ENCODE results near the gene RBM33.

The RBM33 gene

GRCh38 chr7:155665957-155666287 is 21.5 kb downstream of the RBM33 start:
- in situ Hi-C loops (cut with HindIII; ENCODE audit: low sequenced_read_pairs) = no loop called here
- DNase-seq (ENCODE audit: low read depth) = peak; percentile 53
- no peak for TF ChIP-seq CTCF (IDR thresholded peaks at IDR 0.05; ENCODE audit: low read depth, low read length, missing control alignments)
- no peak overlapping the region for H3K4me3 ChIP-seq (ENCODE audit: low read depth, low read length)

GRCh38 chr7:155667241-155667829 is 22.9 kb downstream of the RBM33 start:
- no peak for TF ChIP-seq CTCF (IDR thresholded peaks at IDR 0.05; ENCODE audit: low read depth, low read length, missing control alignments)
- DNase-seq (ENCODE audit: low read depth) = no peak
- no peak overlapping the region for H3K4me3 ChIP-seq (ENCODE audit: low read depth, low read length)
- in situ Hi-C loops (cut with HindIII; ENCODE audit: low sequenced_read_pairs) = no loop called here

DNA sequence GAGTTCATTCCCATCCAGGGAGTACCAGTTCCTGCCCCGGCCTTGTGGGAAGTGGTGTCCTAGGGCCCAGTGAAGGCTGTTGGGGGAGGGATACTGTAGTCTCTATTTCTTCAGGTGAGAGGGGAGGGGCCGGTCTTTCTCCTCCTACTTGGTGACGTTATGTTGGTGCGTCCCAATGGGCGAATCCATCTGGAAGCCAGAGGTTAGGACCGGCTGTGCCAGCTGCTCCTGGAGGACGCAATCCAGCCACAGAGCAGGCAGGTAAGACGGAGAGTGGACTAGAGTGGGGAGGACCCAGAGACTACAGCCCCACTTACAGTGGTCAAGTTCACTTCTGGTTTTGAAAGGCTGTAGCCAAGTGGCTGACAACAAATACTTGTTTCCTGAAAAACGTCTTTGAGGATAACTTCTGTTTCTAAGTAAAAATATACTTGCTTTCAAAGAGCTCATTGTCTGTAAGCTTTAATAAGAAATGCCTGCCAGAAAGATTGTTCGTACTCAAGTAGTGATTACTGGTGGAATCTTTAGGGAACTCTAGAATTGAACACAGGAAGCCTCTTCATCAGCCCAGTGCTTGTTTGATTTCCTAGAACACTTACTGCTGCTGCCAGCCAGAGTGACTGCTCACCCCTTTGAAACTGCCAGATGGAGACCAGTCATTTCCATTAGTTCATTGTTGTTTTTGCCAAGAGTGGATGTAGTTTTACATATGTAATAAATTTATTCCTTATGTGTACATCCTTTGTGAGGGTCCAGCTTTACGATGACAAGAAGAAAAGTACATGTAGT is 25.4 kb downstream of the RBM33 start:
- TF ChIP-seq CTCF (IDR thresholded peaks at IDR 0.05; ENCODE audit: low read depth, low read length, missing control alignments) = no peak
- no peak overlapping the region for H3K4me3 ChIP-seq (ENCODE audit: low read depth, low read length)
- in situ Hi-C loops (cut with HindIII; ENCODE audit: low sequenced_read_pairs) = no loop called here
- no peak for DNase-seq (ENCODE audit: low read depth)

GRCh38 chr7:155670521-155670920 is 26.1 kb downstream of the RBM33 start:
- DNase-seq (ENCODE audit: low read depth) = no peak
- no peak overlapping the region for H3K4me3 ChIP-seq (ENCODE audit: low read depth, low read length)
- in situ Hi-C loops (cut with HindIII; ENCODE audit: low sequenced_read_pairs) = no loop called here
- TF ChIP-seq CTCF (IDR thresholded peaks at IDR 0.05; ENCODE audit: low read depth, low read length, missing control alignments) = no peak

GRCh38 chr7:155674556-155674955 is 30.1 kb downstream of the RBM33 start:
- TF ChIP-seq CTCF (IDR thresholded peaks at IDR 0.05; ENCODE audit: low read depth, low read length, missing control alignments) = no peak
- no peak for DNase-seq (ENCODE audit: low read depth)
- H3K4me3 ChIP-seq (ENCODE audit: low read depth, low read length) = no peak overlapping the region
- in situ Hi-C loops (cut with HindIII; ENCODE audit: low sequenced_read_pairs) = no loop called here

DNA sequence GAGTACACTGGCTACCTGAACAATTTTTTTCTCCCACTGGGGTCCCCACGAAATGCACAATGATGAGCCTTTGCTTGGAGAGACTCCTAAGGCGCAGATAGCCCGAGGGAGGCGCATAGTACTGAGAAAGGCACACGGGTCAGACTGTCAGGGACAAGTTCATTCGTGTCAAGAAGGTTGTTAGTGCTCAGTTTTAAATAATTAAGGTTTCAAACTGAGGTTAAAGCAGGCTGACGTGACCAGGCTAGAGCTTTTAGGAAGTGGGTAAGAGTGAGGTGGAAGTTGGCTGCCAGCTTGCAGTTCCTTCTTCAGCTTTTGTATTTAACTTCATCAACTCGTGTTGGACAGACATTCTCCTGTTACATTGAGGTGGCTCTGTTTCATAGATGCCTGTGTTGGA is 31.6 kb downstream of the RBM33 start:
- H3K4me3 ChIP-seq (ENCODE audit: low read depth, low read length) = no peak overlapping the region
- in situ Hi-C loops (cut with HindIII; ENCODE audit: low sequenced_read_pairs) = no loop called here
- no peak for DNase-seq (ENCODE audit: low read depth)
- TF ChIP-seq CTCF (IDR thresholded peaks at IDR 0.05; ENCODE audit: low read depth, low read length, missing control alignments) = no peak
